Measurements from ENCODE around the gene CDON. TPM values are rescaled to one million over a fixed set of nuclear protein-coding genes. Genes with fewer than 3 reads are reported as not detected.
"Not testable (repeated sequence)": the region's sequence is repeated elsewhere in the genome, so short reads cannot be mapped to it uniquely, and the experiment has no call there.

CDON gene
- total RNA-seq, 2 donors from 2014 or later: 5.6 to 7.3 TPM

DNA sequence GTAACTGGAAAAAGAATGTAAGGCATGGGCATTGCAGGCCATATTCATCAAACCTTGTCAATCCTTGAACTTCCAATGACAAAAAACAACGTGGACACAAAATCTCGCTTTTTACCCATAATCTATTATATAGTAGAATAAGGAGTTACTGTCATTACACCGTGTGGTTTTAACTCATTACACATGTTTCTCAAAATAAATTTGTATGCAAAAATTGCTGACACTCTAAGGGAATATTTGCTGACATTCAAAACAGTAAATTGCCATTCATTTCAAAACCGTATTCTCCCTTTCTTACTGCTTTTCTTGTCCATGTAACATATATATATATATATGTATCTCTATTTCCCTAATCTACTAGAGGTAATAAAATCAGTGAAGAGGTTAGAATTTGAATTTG, 33.4 kb downstream of the CDON start:
- peaks cover 3% of the 10 kb centered on the region for H3K4me1 ChIP-seq
- no peak overlapping the region for H3K27ac ChIP-seq
- 77 to 83% methylated on average over 4 of the region's 4 CpGs for WGBS, 2 donors
- no peak for DNase-seq
- H3K36me3 ChIP-seq (replicated peaks in 1 of 2; ENCODE audit: insufficient read depth in 1 of 2, low read depth in 2 of 2): no peaks in the 10 kb centered on the region
- ATAC-seq: no peak
- H3K27me3 ChIP-seq: no peaks in the 10 kb centered on the region
- no peak overlapping the region for H3K4me3 ChIP-seq
- no peaks in the 10 kb centered on the region for H3K9me3 ChIP-seq
- no peak for TF ChIP-seq POLR2A (IDR thresholded peaks at IDR 0.05)
- TF ChIP-seq, protein P1, sequence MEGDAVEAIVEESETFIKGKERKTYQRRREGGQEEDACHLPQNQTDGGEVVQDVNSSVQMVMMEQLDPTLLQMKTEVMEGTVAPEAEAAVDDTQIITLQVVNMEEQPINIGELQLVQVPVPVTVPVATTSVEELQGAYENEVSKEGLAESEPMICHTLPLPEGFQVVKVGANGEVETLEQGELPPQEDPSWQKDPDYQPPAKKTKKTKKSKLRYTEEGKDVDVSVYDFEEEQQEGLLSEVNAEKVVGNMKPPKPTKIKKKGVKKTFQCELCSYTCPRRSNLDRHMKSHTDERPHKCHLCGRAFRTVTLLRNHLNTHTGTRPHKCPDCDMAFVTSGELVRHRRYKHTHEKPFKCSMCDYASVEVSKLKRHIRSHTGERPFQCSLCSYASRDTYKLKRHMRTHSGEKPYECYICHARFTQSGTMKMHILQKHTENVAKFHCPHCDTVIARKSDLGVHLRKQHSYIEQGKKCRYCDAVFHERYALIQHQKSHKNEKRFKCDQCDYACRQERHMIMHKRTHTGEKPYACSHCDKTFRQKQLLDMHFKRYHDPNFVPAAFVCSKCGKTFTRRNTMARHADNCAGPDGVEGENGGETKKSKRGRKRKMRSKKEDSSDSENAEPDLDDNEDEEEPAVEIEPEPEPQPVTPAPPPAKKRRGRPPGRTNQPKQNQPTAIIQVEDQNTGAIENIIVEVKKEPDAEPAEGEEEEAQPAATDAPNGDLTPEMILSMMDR (IDR thresholded peaks at IDR 0.05): no peak
- intact Hi-C loops (cut with DNase I): no loop called here

DNA sequence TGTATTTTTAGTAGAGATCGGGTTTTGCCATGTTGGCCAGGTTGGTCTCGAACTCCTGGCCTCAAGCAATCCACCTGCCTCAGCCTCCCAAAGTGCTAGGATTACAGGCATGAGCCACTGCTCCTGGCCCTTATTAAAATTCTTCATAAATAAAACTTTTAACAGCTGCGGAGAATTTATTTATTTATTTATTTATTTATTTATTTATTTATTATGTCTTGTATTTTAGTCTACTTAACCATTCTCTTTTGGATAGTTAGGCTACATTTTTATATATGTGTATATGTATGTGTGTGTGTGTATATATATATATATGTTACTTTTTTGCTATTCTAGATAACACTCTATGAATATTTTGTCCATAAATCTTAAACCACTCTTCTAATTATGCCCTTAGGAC, 34.1 kb downstream of the CDON start:
- WGBS, 2 donors: 98 to 100% methylated on average over 3 of the region's 3 CpGs
- intact Hi-C loops (cut with DNase I); H3K27ac ChIP-seq; H3K27me3 ChIP-seq; H3K9me3 ChIP-seq; DNase-seq; H3K36me3 ChIP-seq (replicated peaks in 1 of 2; ENCODE audit: insufficient read depth in 1 of 2, low read depth in 2 of 2); H3K4me3 ChIP-seq; H3K4me1 ChIP-seq; ATAC-seq: not testable (repeated sequence)

DNA sequence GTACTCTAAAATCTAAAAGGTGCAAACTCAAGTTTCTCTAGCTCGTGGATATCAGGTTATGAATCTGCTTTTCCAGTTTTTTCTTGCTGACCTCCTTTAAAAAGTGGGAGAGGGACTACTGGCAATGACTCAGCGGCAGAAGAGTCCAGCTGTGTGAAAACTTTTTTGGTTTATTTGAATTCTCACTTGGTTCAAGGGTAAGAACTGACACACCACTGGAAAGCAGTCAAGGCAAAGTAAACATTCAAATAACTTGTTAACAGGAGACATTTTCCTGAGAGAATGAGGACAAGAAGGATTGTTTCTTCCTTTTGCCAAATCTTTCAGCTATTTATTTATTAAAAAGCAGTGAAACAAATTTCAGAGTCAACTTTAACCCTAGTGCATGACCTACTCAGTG, 36.1 kb downstream of the CDON start:
- Histone ChIP-seq H3K4me1 (peaks cover 3% of the 10 kb centered on the region), H3K27ac (no peak overlapping the region), H3K4me3 (no peak overlapping the region), H3K27me3 (no peaks in the 10 kb centered on the region), H3K9me3 (no peaks in the 10 kb centered on the region), H3K36me3 (replicated peaks in 1 of 2; ENCODE audit: insufficient read depth in 1 of 2, low read depth in 2 of 2) (no peaks in the 10 kb centered on the region)
- intact Hi-C loops (cut with DNase I): no loop called here
- DNase-seq (no peak), ATAC-seq (no peak)
- TF ChIP-seq, protein P1 (IDR thresholded peaks at IDR 0.05): no peak
- no peak for TF ChIP-seq POLR2A (IDR thresholded peaks at IDR 0.05)
- WGBS, 2 donors: 25 to 32% methylated on average over 2 of the region's 2 CpGs

DNA sequence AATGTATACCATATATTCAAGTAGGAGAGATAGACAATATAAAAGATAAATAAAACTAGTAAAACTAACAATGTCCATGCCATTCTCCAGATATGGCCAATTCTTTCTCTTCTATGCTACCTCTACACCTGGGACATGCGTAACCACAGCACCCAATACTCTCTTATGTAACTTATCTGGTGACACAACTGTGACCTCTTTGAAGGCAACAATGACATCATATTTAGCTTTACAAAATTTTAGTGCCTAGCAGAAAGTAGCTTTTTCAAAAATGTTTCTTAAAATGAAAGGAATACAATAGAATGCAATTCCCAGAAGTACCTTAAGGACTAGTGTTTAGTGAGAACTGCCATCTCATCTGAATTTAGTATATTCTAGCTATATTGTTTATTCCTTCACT, 36.8 kb downstream of the CDON start:
- DNase-seq (no peak), ATAC-seq (no peak)
- Histone ChIP-seq H3K27me3 (no peaks in the 10 kb centered on the region), H3K9me3 (no peaks in the 10 kb centered on the region), H3K4me1 (peaks cover 3% of the 10 kb centered on the region), H3K4me3 (no peak overlapping the region), H3K36me3 (replicated peaks in 1 of 2; ENCODE audit: insufficient read depth in 1 of 2, low read depth in 2 of 2) (no peaks in the 10 kb centered on the region), H3K27ac (no peak overlapping the region)
- intact Hi-C loops (cut with DNase I): no loop called here
- WGBS, 2 donors: 49 to 96% methylated on average over 1 of the region's 1 CpG
- TF ChIP-seq, protein P1 (IDR thresholded peaks at IDR 0.05): no peak
- TF ChIP-seq POLR2A (IDR thresholded peaks at IDR 0.05): no peak

DNA sequence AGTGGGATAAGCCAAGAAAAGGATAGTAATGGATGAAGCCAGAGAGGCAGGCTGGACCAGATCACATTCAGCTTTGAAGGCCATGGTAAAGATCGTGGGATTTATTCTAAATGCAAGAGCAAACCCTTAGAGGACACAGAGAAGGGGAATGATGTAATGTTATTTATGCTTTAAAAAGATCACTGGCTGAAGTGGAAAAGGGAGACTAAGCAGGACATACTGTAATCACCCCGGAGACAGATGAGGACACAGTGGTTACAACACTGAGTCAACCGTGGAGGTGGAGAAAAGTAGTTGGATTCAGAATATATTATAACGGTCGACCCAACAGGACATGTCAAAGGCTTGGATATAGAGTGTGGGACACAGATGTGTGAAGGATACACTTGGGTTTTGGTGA, 38.5 kb downstream of the CDON start:
- no peak overlapping the region for H3K4me3 ChIP-seq
- H3K27me3 ChIP-seq: no peaks in the 10 kb centered on the region
- H3K36me3 ChIP-seq (replicated peaks in 1 of 2; ENCODE audit: insufficient read depth in 1 of 2, low read depth in 2 of 2): no peaks in the 10 kb centered on the region
- intact Hi-C loops (cut with DNase I): no loop called here
- ATAC-seq (peak; percentile 33), DNase-seq (no peak)
- peaks cover 3% of the 10 kb centered on the region for H3K4me1 ChIP-seq
- WGBS, 2 donors: 83 to 85% methylated on average over 5 of the region's 5 CpGs
- TF ChIP-seq, protein P1 (IDR thresholded peaks at IDR 0.05): no peak
- TF ChIP-seq POLR2A (IDR thresholded peaks at IDR 0.05): no peak
- no peaks in the 10 kb centered on the region for H3K9me3 ChIP-seq
- no peak overlapping the region for H3K27ac ChIP-seq

Data from body of pancreas (tissue), 4 donors.